ENCODE results near the gene BHLHA15. TPM values are rescaled to one million over a fixed set of nuclear protein-coding genes. Genes with fewer than 3 reads are reported as not detected.

Gene BHLHA15
- total and polyA plus RNA-seq, 2 of the 8 experiments (the other 6 are each of a cell fraction or from before 2014, with no cell fraction given), result 1.1 to 2.7 TPM

DNA sequence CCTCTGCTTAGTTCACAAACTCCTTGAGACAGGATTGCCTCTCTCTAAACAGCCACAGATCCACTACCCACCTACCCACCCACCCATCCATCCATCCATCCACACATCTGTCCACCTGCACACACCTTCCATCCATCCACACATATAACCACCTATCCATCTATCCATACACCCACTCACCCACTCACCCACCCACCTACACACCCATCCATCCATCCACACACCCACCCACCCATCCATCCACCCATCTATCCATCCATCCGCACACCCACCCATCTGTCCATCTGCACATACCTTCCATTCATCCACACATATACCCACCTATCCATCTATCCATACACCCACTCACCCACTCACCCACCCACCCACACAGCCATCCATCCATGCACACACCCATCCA lies 31.1 kb downstream of the BHLHA15 start:
- H3K4ac ChIP-seq (replicated peaks; ENCODE audit: insufficient read length, low read depth, low read length), result no peak overlapping the region
- H3K14ac ChIP-seq (ENCODE audit: insufficient read length), result no peak overlapping the region
- H4K20me1 ChIP-seq (replicated peaks in 1 of 2; ENCODE audit: control insufficient read depth in 1 of 2, insufficient read depth in 2 of 2, low read length in 2 of 2), result peaks cover 0 to 3% of the 10 kb centered on the region in 2 experiments
- H3K4me2 ChIP-seq (ENCODE audit: insufficient read depth in 1 of 2, low read depth in 2 of 2, low read length in 2 of 2), result no peak overlapping the region
- H2AFZ ChIP-seq (ENCODE audit: low read length), result no peak overlapping the region
- no peak overlapping the region for H3K9ac ChIP-seq (replicated peaks in 1 of 4; ENCODE audit: extremely low read depth in 1 of 4, low read depth in 3 of 4, low read length in 3 of 4)
- no peak overlapping the region for H3K23ac ChIP-seq (ENCODE audit: insufficient read length)
- no peak overlapping the region for H3K18ac ChIP-seq (ENCODE audit: extremely low read depth, low read length)
- H2BK120ac ChIP-seq (replicated peaks; ENCODE audit: low read depth, low read length), result no peak overlapping the region
- H3K36me3 ChIP-seq (ENCODE audit: control insufficient read depth in 2 of 4, insufficient read depth in 4 of 4, low read length in 3 of 4), result no peaks in the 10 kb centered on the region
- no peak overlapping the region for H4K5ac ChIP-seq (ENCODE audit: insufficient read length, low read depth, low read length)
- H2BK5ac ChIP-seq (ENCODE audit: low read depth, low read length), result no peak overlapping the region
- peaks cover 8% of the 10 kb centered on the region; the same call in 1 of the 2 replicates for H3K23me2 ChIP-seq (ENCODE audit: low read depth, low read length)
- no peak overlapping the region for H4K8ac ChIP-seq (ENCODE audit: extremely low read depth, insufficient read depth, low read length)
- no peak overlapping the region for H2AK5ac ChIP-seq (ENCODE audit: low read depth, low read length)
- no peaks in the 10 kb centered on the region for H3K27me3 ChIP-seq (replicated peaks in 1 of 4; ENCODE audit: control insufficient read depth in 3 of 4, extremely low read depth in 1 of 4, insufficient read depth in 3 of 4, low read length in 3 of 4)
- peaks cover 0 to 6% (median 0%) of the 10 kb centered on the region in 4 experiments; a peak in 3 of 7 replicates for H3K4me1 ChIP-seq (replicated peaks in 1 of 4; ENCODE audit: control insufficient read depth in 3 of 4, insufficient read depth in 4 of 4, low read length in 3 of 4)
- no peak overlapping the region for H2BK15ac ChIP-seq (ENCODE audit: low read length)
- H2BK12ac ChIP-seq (ENCODE audit: low read depth, low read length), result no peak overlapping the region
- H3K79me1 ChIP-seq (ENCODE audit: low read depth, low read length), result no peaks in the 10 kb centered on the region
- H3K27ac ChIP-seq (ENCODE audit: low read depth, low read length), result no peak overlapping the region
- no CpG with 5 or more reads among the region's 1 CpG for WGBS, 2 experiments (ENCODE audit: extremely low coverage in 1 of 2, insufficient coverage in 1 of 2, insufficient read length in 1 of 2, insufficient replicate concordance in 2 of 2, low coverage in 1 of 2, low lambda C conversion rate in 2 of 2, missing lambda C conversion rate in 1 of 2)
- no peak overlapping the region for H3K4me3 ChIP-seq (ENCODE audit: extremely low read depth in 1 of 4, insufficient read depth in 2 of 4, low read depth in 3 of 4, low read length in 4 of 4)
- POLR2A ChIA-PET (ENCODE audit: partially characterized antibody), result interaction anchor here (0.8 kb wide), 1 partner anchor 8 kb away, joined by 3 read pairs; no protein-coding TSS in a partner anchor
- H3K79me2 ChIP-seq (ENCODE audit: control insufficient read depth in 1 of 2, insufficient read depth in 2 of 2, low read length in 2 of 2), result no peaks in the 10 kb centered on the region
- no peak overlapping the region for H3K56ac ChIP-seq (replicated peaks; ENCODE audit: insufficient read length, low read depth, low read length)
- H2BK20ac ChIP-seq (ENCODE audit: low read length), result no peak overlapping the region
- no peaks in the 10 kb centered on the region for H3K9me3 ChIP-seq (ENCODE audit: insufficient read depth in 2 of 2, low read depth in 1 of 2, low read length in 1 of 2)
- FAIRE-seq (no peak), DNase-seq (ENCODE audit: low read depth in 1 of 2, low spot score in 2 of 2) (no peak)
- no peak overlapping the region for H4K91ac ChIP-seq (replicated peaks; ENCODE audit: insufficient read length, low read length)
- CTCF ChIA-PET (ENCODE audit: partially characterized antibody), result interaction anchor here (0.6 to 2.3 kb wide), 11 partner anchors 8 to 221 kb away, joined by 3 to 15 read pairs (median 3); no protein-coding TSS in a partner anchor
- no peak for TF ChIP-seq MAFK (IDR thresholded peaks at IDR 0.05; ENCODE audit: low read depth, low read length)
- no peak for TF ChIP-seq HDAC6 (IDR thresholded peaks at IDR 0.05; ENCODE audit: low read depth, low read length)
- no peak for TF ChIP-seq BACH1 (IDR thresholded peaks at IDR 0.05; ENCODE audit: low read length)
- no peak for TF ChIP-seq GTF2F1 (IDR thresholded peaks at IDR 0.05; ENCODE audit: borderline replicate concordance, low read depth, low read length)
- TF ChIP-seq E2F6 (IDR thresholded peaks at IDR 0.05), result no peak
- no peak for TF ChIP-seq EZH2 (IDR thresholded peaks at IDR 0.05; ENCODE audit: low read depth, low read length, severe bottlenecking)
- no peak for TF ChIP-seq RAD21 (IDR thresholded peaks at IDR 0.05 in 1 of 2, conservative IDR thresholded peaks at IDR 0.05 in 1 of 2; ENCODE audit: low read depth in 2 of 2, low read length in 2 of 2)
- TF ChIP-seq TAF1 (IDR thresholded peaks at IDR 0.05; ENCODE audit: low read depth, low read length), result no peak
- TF ChIP-seq CEBPB (IDR thresholded peaks at IDR 0.05; ENCODE audit: low read depth, low read length), result no peak
- no peak for TF ChIP-seq ATF2 (IDR thresholded peaks at IDR 0.05; ENCODE audit: low read length)
- no peak for TF ChIP-seq SP4 (IDR thresholded peaks at IDR 0.05; ENCODE audit: low read length)
- TF ChIP-seq RXRA (IDR thresholded peaks at IDR 0.05; ENCODE audit: insufficient read depth, low read depth, low read length), result no peak

Data from H1 (cell line).